Epithelial cell of prostate (primary cell): ENCODE data around the gene CNKSR3.

Source experiments
- DNase-seq: peaks from one replicate; pipeline ENCODE4 v3.0.0-alpha.2; 2011; ENCODE audit warnings: low read depth, low spot score
- H3K27ac ChIP-seq: fragments of 450-650 bp; 2 replicates; pipeline ENCODE4 v1.5.1; 2017; ENCODE audit warnings: mild to moderate bottlenecking

The CNKSR3 gene

GRCh38 chr6:154484942-154485341, 25.5 kb downstream of the CNKSR3 start:
- no peak overlapping the region for H3K27ac ChIP-seq
- no peak for DNase-seq

GRCh38 chr6:154482858-154483257, 27.6 kb downstream of the CNKSR3 start:
- no peak for DNase-seq
- no peak overlapping the region for H3K27ac ChIP-seq

GRCh38 chr6:154481521-154482013, 28.9 kb downstream of the CNKSR3 start:
- no peak overlapping the region for H3K27ac ChIP-seq
- no peak for DNase-seq

GRCh38 chr6:154479771-154480639, 30.5 kb downstream of the CNKSR3 start:
- no peak for DNase-seq
- no peak overlapping the region for H3K27ac ChIP-seq

GRCh38 chr6:154479351-154479769, 31.1 kb downstream of the CNKSR3 start:
- no peak for DNase-seq
- H3K27ac ChIP-seq = no peak overlapping the region

GRCh38 chr6:154478701-154479060, 31.8 kb downstream of the CNKSR3 start:
- no peak for DNase-seq
- H3K27ac ChIP-seq = no peak overlapping the region

GRCh38 chr6:154478021-154478700, 32.3 kb downstream of the CNKSR3 start:
- no peak overlapping the region for H3K27ac ChIP-seq
- no peak for DNase-seq

- no peak for DNase-seq
- H3K27ac ChIP-seq = no peak overlapping the region
Observed at GRCh38 chr6:154476494-154476893, 34.0 kb downstream of the CNKSR3 start.

GRCh38 chr6:154474648-154475428, 35.6 kb downstream of the CNKSR3 start:
- DNase-seq = peak; percentile 56
- H3K27ac ChIP-seq = peak overlapping the region; percentile 64

GRCh38 chr6:154473324-154473723, 37.2 kb downstream of the CNKSR3 start:
- H3K27ac ChIP-seq = no peak overlapping the region
- no peak for DNase-seq

GRCh38 chr6:154471609-154472362, 38.7 kb downstream of the CNKSR3 start:
- H3K27ac ChIP-seq = no peak overlapping the region
- DNase-seq = no peak

GRCh38 chr6:154469306-154469935, 41.1 kb downstream of the CNKSR3 start:
- DNase-seq = no peak

GRCh38 chr6:154468760-154469159, 41.7 kb downstream of the CNKSR3 start:
- DNase-seq = no peak
- no peak overlapping the region for H3K27ac ChIP-seq

More at GRCh38 chr6:154469306-154469935, 41.1 kb downstream of the CNKSR3 start:
- H3K27ac ChIP-seq = no peak overlapping the region

GRCh38 chr6:154466971-154467679, 43.4 kb downstream of the CNKSR3 start:
- DNase-seq = no peak
- H3K27ac ChIP-seq = no peak overlapping the region

GRCh38 chr6:154466139-154466538, 44.3 kb downstream of the CNKSR3 start:
- H3K27ac ChIP-seq = peak overlapping the region; percentile 7
- DNase-seq = peak; percentile 68

- DNase-seq = no peak
Observed at GRCh38 chr6:154463573-154464419, 46.7 kb downstream of the CNKSR3 start.

GRCh38 chr6:154462425-154462824, 48.1 kb downstream of the CNKSR3 start:
- no peak for DNase-seq

More at GRCh38 chr6:154463573-154464419, 46.7 kb downstream of the CNKSR3 start:
- no peak overlapping the region for H3K27ac ChIP-seq

GRCh38 chr6:154461348-154461747, 49.1 kb downstream of the CNKSR3 start:
- no peak overlapping the region for H3K27ac ChIP-seq
- no peak for DNase-seq

More at GRCh38 chr6:154462425-154462824, 48.1 kb downstream of the CNKSR3 start:
- no peak overlapping the region for H3K27ac ChIP-seq
